Hematopoietic multipotent progenitor cell treated with erythropoietin and hydrocortisone succinate and interleukin-3 and kit ligand, for 4 days (in vitro differentiated cells): ENCODE results near the gene ALOXE3.
"Not testable (repeated sequence)": the region's sequence is repeated elsewhere in the genome, so short reads cannot be mapped to it uniquely, and the experiment has no call there.

Experiments used
- DNase-seq: peaks from one replicate; pipeline ENCODE4 v3.0.0-alpha.2; 2015

ALOXE3 gene

DNA sequence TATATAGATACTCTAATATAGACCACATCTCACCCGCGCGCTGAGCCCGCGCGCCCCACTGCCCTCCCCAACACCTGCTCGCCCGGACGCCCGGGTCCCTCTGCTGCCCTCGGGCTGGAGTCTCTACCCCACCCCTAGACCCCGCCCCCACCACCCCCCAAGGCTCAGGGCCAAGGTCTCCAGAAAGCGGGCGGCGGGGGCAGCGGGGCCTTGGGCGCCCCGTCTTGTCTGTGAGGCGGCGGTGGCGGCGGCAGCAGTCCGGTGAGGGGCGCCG lies 3.0 kb upstream of the ALOXE3 start:
- no peak for DNase-seq

DNA sequence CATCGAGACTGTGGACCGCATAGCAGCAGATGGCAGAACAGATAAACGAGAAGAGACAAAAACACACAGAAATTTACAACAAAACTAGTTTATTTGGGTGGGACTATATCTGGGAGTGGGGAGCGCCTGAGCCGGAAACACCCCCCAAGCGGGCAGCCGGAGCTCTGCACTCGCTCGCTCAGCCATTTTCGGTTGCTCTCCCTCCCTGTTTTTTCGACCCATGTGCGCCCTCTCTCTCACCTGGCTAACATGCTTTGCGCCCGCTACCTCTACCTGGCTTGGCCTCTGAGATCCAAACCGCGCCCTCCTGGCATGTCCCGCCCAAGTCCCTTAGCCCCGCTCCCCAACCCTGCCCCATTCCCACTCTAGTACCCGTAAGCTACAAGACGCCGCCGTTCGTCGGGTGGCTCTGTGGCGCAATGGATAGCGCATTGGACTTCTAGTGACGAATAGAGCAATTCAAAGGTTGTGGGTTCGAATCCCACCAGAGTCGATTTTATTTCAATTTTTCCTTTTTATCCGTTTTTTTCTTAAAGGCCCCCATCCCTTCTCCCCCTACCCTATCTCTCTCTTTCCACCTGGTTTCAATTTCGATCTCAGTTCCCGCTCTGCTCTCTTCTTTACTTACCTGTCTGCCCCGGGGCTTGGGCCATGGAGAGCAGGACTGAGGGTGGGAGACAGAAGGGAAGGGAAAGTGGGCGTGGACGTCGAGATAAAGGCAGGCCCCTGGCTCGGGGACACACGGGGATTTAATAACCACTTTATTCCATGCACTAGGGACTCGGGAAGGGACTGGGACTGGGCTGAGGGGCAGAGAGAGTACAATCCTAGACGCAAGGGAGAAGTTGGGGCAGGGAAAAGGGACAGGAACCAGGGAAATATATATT lies 2.4 kb upstream of the ALOXE3 start:
- peak; percentile 89 for DNase-seq

DNA sequence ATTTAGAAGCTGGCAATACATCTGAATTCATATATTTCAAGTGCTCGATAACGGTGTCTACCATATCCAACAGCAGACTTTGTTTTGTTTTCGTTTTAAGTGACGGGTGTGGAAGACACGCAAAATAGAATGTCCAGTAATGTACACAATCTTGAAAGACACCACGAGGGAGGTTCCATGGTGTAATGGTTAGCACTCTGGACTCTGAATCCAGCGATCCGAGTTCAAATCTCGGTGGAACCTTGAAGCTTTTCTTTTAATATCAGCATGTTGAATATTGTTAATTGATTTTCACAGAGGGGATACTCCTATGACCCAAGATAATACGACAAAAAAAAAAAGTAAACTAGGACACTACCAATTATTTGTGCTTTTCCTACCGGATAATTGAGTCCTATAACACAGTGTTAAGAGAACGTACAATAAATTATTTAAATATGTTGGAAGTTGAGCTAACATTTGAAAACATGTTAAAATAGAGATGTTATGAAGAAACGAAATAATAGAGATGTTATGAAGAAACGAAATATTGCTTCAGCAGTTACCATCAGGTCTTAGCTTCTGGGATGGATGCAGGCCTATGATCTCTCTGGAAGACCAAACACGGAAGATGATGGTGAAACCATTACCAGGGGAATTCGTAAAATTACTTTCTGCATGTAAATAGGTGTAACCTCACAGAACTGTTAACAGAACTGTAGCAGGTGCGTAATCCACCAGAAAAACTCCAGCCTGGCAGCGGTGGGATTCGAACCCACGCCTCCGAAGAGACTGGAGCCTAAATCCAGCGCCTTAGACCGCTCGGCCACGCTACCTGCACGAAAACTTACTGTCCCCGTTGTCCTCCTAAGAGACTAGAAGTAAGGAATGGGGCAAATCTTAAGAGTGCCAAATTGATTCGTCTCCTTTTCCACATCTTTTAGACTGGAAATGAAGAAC lies 1.5 kb upstream of the ALOXE3 start:
- peak; percentile 97 for DNase-seq

DNA sequence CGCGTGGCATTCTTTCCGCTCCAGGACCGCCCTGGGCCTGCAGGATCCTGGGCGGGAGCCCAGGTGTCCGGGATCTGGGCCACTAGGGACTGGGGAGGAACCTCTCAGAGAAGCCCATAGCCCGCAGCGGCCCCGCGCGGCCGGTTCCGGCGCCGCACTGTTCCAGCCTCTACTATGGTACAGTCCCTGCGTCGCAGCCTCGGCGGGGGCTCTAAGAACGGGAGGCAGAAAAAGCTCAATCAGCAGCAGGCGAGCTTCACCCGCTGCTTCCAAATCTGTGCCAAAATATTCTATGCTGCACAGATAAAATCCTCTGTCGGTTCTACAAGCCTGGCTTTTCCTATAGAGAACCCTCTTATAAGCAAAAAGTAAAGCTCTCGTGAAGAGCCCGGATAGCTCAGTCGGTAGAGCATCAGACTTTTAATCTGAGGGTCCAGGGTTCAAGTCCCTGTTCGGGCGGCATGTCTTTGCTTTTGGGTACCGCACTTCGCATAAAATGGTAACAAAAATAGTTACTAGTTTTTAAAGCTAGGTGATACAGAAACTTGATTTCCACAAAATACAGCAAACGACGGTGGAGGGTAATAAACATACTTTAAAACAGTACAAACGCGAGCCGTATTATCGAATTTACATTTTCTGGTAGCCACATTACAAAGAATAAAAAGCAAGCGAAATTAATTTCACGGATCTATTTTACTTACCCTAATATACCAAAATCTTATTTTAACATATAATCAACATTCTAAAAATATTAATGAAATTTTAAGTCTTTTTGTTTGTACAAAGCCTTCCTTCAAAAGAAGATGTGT lies 661 bp upstream of the ALOXE3 start:
- peak; percentile 93 for DNase-seq

DNA sequence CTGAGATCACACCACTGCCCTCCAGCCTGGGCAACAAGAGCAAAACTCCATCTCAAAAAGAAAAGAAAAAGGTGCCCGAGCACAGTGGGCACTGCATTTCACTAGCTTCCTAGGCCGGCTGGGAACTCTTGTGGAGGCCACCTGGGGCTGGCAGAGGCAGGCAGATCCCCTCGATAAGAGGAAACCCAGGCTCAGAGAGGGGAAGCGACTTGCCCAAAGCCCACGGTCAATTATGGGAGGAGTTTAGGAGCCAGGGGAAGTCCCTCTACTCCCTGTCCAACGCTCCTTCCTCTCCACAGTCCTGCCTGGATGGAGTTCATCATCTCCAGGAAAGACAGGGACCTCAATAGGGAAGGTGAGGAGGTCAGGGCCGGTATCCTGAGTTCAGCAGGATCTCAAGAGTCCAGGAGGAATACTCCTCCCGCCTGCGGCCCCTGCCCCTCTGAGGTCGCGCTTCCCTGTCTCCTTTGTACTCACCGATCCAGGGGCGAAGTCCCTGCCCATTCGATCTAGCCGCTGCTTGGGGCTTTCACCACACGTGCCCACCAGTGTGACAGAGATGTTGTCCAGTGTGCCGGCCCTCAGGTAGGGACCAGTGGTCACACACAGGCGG lies 841 bp downstream of the ALOXE3 start:
- peak; percentile 43 for DNase-seq

DNA sequence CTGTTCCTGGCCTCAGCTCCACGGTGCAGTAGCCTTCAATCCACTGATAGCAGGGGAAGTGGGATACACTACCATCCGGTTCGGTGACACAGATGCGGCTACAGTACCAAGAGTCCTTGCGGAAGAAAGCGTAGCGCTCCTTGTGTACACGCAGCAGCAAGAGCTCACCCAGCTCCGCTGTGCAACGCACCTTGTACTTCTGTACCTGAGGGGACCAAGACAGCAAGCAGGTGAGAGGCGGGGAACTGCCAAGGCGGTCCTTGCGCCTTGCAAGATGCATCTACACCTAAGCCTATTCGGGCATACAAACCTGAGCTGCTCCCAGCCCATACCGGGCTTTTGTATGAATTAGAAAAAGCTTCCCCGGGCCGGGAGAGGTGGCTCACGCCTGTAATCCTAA lies 1.5 kb downstream of the ALOXE3 start:
- no peak for DNase-seq

DNA sequence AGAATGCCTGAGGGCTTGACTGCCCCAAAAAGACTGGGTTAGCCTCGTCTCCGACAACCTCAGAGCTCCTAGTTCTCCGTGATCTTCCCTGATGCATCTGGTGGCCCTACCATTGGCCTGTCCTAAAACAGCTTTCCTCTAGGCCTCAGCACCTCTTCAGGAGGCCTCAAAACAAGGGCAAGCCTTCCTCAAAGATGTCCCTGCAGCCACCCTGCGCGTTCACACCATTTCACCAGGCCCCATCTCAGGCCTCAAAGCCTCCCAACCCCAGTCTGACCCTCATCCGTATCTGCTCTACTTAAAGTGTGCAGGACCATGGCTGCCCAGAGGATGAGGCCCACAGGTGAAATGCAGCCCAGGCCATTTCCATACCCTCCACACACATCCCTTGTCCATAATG lies 7.4 kb downstream of the ALOXE3 start:
- DNase-seq = no peak

DNA sequence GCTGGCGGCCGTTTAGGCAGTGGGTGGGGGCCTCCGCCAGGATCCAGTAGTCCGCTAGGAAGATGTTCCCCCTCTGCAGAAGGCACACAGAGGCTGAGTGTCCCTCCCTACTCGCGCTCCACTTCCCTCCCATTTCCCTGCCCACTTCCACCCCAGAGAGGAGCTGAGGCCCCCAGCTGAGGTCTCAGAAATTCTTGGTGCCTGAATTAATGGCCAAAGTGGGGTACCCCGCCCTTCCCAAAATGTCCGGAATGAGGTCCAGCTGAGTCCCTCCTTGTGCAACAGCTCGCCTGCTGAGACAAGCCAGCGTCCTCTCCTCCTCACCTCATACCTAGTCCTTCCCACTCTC lies 7.9 kb downstream of the ALOXE3 start:
- no peak for DNase-seq

DNA sequence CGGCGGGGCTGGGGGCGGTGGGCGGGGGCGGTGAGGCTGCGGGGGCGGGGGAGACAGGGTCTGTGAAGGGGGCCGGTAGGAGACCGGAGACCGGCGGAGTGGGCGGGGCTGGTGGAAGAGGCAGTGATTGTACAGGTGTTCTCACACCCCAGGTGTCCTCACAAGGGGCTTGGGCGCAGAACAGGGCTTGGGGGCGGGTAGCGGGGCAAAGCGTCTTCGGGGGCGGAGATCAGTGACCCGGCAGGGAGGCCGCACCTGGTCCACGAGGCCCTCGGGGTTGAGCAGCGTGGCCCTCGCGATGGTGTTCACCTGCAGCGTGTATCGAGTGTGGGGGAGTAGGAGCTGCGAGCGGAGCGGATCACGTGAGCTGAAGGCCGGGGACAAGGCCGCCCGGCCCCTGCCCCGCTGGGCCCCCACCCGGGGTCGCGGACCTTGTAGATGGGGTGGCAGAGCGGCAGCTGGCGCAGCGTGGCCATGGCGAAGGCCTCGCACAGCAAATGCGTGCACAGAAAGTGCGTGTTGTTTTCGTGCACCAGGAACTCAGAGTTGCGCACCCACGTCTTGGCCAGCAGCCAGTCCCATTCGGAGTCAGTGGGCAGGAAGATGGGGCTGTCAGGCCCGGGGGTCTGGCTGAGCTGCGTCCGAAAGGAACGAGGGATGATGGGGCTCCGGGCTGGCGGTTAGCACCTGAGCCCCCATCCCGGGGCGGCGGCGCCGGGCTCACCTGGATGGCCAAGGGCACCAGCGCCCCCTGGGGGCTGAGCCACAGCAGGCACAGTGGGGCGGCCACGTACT lies 8.5 kb downstream of the ALOXE3 start:
- DNase-seq = peak; percentile 73

DNA sequence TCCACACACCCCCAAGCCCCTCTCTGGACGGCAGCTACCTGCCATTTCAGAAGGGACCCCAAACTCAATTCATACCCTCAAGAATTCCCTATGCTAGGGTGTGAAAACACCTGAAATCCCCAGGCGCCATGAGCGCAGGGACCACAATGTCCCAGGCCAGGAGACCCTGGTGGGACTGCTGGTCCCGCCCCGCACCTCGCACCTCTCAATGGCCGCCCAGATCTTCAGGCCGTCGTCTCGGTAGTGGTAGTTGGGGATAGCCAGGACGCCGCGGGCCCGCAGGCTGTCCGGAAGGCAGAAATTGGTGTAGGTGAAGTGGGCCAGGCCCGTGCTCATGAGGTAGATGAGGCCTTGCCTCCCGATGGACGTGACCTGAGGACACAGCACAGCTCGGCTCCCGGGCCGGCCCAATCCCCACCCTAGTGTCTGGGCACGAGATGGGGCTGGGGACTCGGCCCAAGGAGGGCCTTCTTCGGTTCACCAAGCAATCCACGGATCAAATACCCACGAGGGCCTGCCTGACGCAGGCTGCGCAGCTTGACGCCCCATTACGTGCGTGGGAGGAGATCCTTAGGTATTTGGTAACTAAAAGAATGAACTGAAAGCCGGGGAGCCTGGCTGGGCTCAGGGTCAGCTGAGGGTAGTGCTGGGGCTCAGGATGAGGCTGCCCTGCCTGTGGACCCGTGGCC lies 9.2 kb downstream of the ALOXE3 start:
- no peak for DNase-seq

DNA sequence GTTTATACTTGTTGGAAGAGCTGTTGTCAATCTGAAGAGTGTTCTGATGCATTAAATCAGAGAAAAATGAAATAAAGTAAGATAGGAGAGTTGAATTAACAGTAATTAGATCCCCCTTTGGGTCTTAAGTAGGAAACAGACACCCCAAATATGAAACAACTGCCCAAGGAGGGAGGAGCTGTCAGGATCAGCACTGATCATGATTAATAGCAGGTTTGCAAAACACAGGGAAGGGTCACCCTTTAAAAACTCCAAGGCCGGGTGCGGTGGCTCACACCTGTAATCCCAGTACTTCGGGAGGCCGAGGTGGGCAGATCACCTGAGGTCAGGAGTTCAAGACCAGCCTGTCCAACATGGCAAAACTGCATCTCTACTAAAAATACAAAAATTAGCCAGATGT lies 11.3 kb downstream of the ALOXE3 start:
- not testable (repeated sequence) for DNase-seq

DNA sequence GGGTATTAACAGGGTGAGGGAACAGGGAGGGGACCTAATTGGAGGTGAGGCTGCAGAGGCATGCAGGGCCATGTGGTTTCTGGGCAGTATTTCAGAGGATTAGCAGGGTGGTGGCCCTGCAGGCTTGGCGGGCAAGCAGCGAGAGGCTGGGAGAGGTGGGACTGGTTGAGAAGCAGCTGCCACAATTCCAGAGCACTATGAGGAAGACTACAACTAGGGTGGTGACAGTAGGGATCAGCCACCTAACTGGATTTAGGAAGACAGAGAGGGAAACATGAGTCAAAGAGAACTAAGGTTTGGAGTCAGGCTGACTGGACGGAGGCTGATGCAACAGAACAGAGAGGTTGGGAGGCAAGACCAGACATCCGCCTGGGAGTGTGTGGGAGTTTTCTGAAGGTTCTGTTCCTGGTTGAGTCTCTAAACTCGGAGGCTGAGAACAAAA lies 12.3 kb downstream of the ALOXE3 start:
- no peak for DNase-seq

DNA sequence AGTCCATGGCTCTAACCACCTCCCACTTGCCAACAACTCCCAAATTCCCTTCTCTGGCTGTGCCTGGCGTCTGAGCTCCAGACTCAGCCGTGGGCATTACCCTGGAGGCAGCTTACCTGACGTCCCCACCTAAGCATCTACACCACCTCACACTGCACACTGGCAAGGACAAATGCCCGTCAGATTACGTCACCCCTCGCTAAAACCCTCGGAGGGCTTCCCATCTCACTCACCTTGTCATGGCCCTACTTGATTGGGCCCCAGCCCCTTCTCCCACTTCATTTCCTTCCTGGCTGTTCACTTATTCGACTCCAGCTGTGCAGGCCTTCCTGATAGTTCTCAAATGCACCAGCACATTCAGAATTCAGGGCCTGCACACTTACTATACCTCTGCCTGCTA lies 13.4 kb downstream of the ALOXE3 start:
- no peak for DNase-seq

DNA sequence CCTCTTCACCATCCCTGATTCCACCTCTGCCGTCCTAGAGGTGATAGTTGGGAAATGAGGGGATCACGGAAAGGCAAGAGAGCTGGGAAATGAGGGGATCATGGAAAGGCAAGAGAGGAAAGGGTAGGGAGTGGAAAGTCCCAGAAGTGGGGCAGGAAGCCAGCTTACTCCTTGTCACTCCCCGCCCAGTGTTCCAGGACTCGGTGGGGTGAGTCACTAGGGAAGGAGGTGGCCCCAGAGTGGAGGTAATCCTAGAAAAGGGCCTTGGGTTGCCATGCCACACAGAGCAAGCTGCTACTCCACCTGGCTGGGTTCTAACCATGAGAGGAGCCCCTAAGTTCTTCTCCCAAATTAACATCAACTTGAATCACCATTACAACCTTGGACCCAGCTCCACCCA lies 14.8 kb downstream of the ALOXE3 start:
- DNase-seq = no peak

DNA sequence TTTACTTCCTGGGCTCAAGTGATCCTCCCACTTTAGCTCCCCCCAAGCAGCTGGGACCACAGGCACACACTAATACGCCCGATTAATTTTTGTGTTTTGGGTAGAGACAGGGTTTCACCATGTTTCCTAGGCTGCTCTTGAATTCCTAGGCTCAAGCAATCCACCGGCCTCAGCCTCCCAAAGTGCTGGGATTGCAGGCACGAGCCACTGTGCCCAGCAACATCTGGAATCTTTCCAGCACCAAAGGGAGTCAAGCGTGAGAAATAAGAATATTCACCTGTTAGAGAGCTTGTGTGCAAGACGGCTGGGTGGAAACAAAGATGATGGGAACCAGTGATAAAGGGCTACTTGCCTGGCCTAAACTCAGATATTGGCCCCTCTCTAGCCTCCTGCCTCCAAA lies 16.6 kb downstream of the ALOXE3 start:
- no peak for DNase-seq

DNA sequence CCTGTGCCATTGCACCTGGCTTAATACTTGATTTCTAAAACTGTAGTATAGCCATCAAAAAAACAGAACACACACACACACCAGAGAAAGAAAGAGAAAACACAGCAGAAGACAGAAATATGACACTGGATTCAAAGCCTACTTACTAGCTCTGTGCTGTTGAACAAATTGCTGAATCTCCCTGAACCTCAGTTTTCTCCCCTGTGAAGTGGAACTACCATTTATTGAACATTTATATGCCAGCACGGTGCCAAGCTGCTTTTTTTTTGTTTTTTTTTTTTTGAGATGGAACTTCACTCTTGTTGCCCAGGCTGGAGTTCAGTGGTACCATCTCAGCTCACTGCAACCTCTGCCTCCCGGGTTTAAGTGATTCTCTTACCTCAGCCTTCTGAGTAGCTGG lies 17.6 kb downstream of the ALOXE3 start:
- DNase-seq = no peak

DNA sequence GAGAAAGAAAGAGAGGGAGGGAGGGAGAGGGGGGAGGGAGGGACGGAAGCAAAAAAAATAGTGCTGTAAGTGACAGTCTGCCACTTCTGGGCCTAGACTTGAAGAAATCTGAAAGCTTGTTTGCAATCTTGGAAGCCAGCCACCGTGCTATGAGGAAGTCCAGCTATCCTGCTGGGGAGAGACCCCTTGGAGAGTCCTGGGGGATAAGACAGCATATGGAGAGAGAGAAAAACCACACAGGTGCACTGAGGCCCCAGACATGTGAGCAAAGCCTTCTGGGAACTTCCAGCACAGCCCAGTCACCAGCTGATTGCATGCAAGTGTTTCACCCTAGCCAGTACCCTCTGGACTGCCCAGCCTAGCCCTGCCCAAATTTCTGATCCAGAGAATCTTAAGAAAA lies 18.2 kb downstream of the ALOXE3 start:
- no peak for DNase-seq

DNA sequence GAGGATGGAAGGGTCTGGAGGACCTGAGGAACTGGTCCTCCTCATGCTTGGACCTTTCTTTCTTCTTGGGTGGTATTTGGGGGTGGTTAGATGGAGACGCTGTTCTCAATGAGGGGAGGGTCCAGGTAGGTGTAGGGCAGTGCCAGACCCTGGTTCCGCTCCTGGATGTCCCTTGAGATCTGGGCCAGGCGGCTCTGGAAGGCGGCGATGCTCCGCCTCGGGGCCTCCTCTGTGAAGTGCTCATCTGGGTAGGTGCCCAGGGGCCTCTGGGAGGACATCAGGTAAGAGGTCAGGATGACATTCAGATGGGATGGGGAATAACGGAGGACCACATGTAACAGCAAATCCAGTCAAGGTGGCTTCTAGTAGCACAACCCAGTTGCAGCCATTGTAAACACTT lies 21.8 kb downstream of the ALOXE3 start:
- no peak for DNase-seq

DNA sequence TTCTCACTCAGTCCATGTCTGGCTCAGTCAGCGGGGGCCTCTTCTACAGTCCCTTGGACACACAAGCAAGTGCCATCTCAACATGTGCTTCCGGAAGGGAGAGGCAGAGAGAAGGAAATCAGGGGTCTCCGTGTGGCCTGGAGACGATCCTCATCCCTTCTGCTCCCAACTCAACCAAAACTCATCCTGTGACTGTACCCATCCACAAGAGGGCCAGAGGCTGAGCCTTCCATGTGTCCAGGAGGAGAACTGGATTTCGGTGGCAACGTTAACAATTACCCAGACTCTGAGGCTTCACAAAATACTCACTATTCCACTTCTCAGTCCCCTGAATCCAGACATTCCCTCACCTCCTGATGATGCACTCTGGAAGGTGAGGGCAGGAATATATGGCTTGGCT lies 23.0 kb downstream of the ALOXE3 start:
- DNase-seq = no peak

DNA sequence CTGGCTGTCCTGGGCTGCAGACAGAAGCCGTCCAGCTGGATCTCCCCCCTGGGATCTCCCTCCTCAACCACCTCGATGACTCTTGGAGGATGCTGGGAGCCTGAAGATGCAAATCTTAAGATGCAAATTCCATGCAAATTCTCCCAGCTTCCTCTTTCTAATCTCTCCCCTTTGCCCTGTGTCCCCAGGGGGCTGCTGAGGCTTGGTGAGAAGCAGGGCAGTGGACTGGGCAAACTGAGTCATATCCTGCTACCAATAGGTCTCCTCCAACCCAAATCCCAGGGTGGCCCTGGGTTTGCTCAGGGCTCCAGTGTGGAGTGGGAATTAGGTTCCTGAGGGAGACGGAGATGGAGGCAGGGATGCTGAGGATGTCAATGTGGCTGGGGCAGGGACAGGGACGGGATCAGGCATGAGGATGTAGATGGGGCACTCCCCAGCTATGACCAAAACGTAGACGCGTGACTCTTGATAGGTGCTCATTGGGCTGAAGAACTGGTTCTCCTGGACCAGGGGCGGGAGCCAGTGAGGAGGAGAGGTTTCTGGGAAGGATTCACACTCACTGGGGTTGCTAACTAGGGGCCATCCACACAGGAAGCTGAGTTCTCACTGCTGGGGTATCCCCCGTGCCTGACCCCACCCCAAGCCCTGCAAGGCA lies 27.2 kb downstream of the ALOXE3 start:
- DNase-seq = no peak

DNA sequence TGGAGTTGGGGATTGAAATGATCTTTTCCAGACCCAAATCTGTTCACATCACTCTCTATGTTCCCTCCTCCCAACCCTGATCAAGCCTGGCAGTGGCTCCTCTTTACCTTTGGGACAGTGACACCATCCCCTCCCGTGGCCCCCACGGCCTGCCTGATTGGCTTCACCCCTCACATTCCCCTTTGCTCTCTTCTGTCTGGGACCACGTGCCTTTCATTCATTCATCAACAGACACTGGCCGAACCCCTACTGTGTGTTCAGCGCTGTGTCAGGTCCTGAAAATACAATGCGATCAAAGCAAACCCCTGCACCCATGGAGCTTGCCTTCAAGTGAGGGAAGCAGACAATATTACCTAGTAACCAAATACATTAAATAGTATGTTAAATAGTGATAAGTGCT lies 28.6 kb downstream of the ALOXE3 start:
- DNase-seq = no peak
